Gastrocnemius medialis (tissue), 4 donors: ENCODE data around the gene GPC6. TPM values are rescaled to one million over a fixed set of nuclear protein-coding genes. Genes with fewer than 3 reads are reported as not detected.
A peak's percentile ranks its signal among the peaks of the same experiment; 100 is the strongest.

Source experiments
- ATAC-seq, 2 donors: fragments of 150-250 bp; one replicate each; pipeline ENCODE4 v1.9.1; 2016
- DNase-seq, 2 donors: peaks; one replicate each; pipeline ENCODE4 v3.0.0-alpha.2; 2019
- H3K27ac ChIP-seq, 4 donors: fragments of 200-600 bp; sonication (generic); 1 replicate in 1 of 4; 2 replicates in 3 of 4; pipeline ENCODE4 v1.5.1; 2016 to 2018; ENCODE audit warnings: mild to moderate bottlenecking in 2 of 4, moderate library complexity in 1 of 4
- H3K27me3 ChIP-seq, 3 donors: fragments of 200-600 bp; sonication (generic) in 2 of 3; 1 replicate in 1 of 3; 2 replicates in 2 of 3; pipeline versions ENCODE4 v1.5.1 to v1.6.0; 2016 to 2019; ENCODE audit warnings: mild to moderate bottlenecking in 1 of 3, moderate library complexity in 1 of 3
- H3K36me3 ChIP-seq, 2 donors: fragments of 200-600 bp; sonication (generic) in 1 of 2; one replicate each; pipeline ENCODE4 v1.5.1; 2017 to 2018
- H3K4me1 ChIP-seq, 2 donors: fragments of 200-600 bp; sonication (generic) in 1 of 2; one replicate each; pipeline ENCODE4 v1.5.1; 2016 to 2017; ENCODE audit warnings: mild to moderate bottlenecking in 2 of 2
- H3K4me3 ChIP-seq, 4 donors: fragments of 200-600 bp; sonication (generic) in 3 of 4; 1 replicate in 1 of 4; 2 replicates in 3 of 4; pipeline ENCODE4 v1.5.1; 2016 to 2019; ENCODE audit warnings: mild to moderate bottlenecking in 2 of 4
- H3K9me3 ChIP-seq, 3 donors: fragments of 200-600 bp; sonication (generic) in 2 of 3; 1 replicate in 1 of 3; 2 replicates in 2 of 3; pipeline ENCODE4 v1.5.1; 2016 to 2019
- CTCF ChIP-seq, 5 experiments: fragments of 450-650 bp in 3 of 5; fragments of 200-600 bp in 2 of 5; sonication (generic) in 2 of 5; IDR thresholded peaks in 4 of 5; conservative IDR thresholded peaks in 1 of 5; 1 replicate in 4 of 5; 2 replicates in 1 of 5; pipeline ENCODE4 v1.5.1; 2016 to 2019; ENCODE audit warnings: antibody characterized with exemption in 5 of 5, mild to moderate bottlenecking in 3 of 5, moderate library complexity in 3 of 5
- POLR2A ChIP-seq, 2 donors: fragments of 450-650 bp; IDR thresholded peaks; one replicate each; pipeline ENCODE4 v1.6.1; 2017; ENCODE audit warnings: antibody characterized with exemption in 2 of 2, mild to moderate bottlenecking in 2 of 2, moderate library complexity in 2 of 2
- in situ Hi-C, 4 donors: fragments of 200-750 bp; cut with MboI; loops; one replicate each; pipeline versions ENCODE4 v1.15.0 to v1.8.0; 2017; ENCODE audit warnings: low sequenced_read_pairs in 4 of 4
- intact Hi-C: fragments of 100-400 bp; cut with DNase I; formaldehyde crosslinking; loops from one replicate; pipeline ENCODE4 v1.15.1; 2023; ENCODE audit warnings: low total_unique reads
- total RNA-seq, 4 donors: library from RNA; depleted of rRNA; stranded (reverse); fragments of >200 nt; gene quantifications; one replicate each; pipeline versions ENCODE4 v1.1.0 to v1.2.3, GENCODE V29; 2016

The GPC6 gene
- total RNA-seq, 4 donors from 2014 or later = 0.47 to 0.88 (median 0.59) TPM

- Histone ChIP-seq H3K27me3 (no peaks in the 10 kb centered on the region), H3K27ac (no peak overlapping the region), H3K4me1 (no peaks in the 10 kb centered on the region), H3K9me3 (no peaks in the 10 kb centered on the region), H3K4me3 (no peak overlapping the region), H3K36me3 (no peaks in the 10 kb centered on the region)
- ATAC-seq = peak; percentile 65 to 76
- intact Hi-C loops (no loop called here), in situ Hi-C loops (loop anchor here in 1 of 4 donors (25.0 kb wide), 1 partner anchor 1125 kb away; the partner anchor contains the start of gene GPC6)
- TF ChIP-seq POLR2A (IDR thresholded peaks at IDR 0.05) (no peak), CTCF (IDR thresholded peaks at IDR 0.05 in 4 of 5, conservative IDR thresholded peaks at IDR 0.05 in 1 of 5) (peak; percentile 59 to 77 (median 68))
- peak in 1 of 2 donors; percentile 30 for DNase-seq
These were observed 1135.9 kb downstream of the GPC6 start for GRCh38 chr13:94362411-94362909.

GRCh38 chr13:94366677-94367076 is 1140.1 kb downstream of the GPC6 start:
- Histone ChIP-seq H3K4me3 (no peak overlapping the region), H3K27me3 (no peaks in the 10 kb centered on the region), H3K9me3 (no peaks in the 10 kb centered on the region), H3K27ac (no peak overlapping the region), H3K36me3 (no peaks in the 10 kb centered on the region), H3K4me1 (no peaks in the 10 kb centered on the region)
- in situ Hi-C loops (loop anchor here in 1 of 4 donors (25.0 kb wide), 1 partner anchor 1129 kb away; the partner anchor contains the start of gene GPC6), intact Hi-C loops (no loop called here)
- TF ChIP-seq CTCF (IDR thresholded peaks at IDR 0.05 in 4 of 5, conservative IDR thresholded peaks at IDR 0.05 in 1 of 5) = no peak
- no peak for TF ChIP-seq POLR2A (IDR thresholded peaks at IDR 0.05)
- DNase-seq (no peak), ATAC-seq (no peak)

GRCh38 chr13:94369972-94370436 is 1143.4 kb downstream of the GPC6 start:
- in situ Hi-C loops = loop anchor here in 1 of 4 donors (25.0 kb wide), 1 partner anchor 1133 kb away; the partner anchor contains the start of gene GPC6
- ATAC-seq = peak in 1 of 2 donors; percentile 62

GRCh38 chr13:94371855-94372254 is 1145.2 kb downstream of the GPC6 start:
- ATAC-seq = no peak
- in situ Hi-C loops = loop anchor here in 1 of 4 donors (25.0 kb wide), 1 partner anchor 1135 kb away; the partner anchor contains the start of gene GPC6
- H3K27ac ChIP-seq = no peak overlapping the region
- no peaks in the 10 kb centered on the region for H3K36me3 ChIP-seq
- intact Hi-C loops = no loop called here
- no peak overlapping the region for H3K4me3 ChIP-seq
- no peak for TF ChIP-seq CTCF (IDR thresholded peaks at IDR 0.05 in 4 of 5, conservative IDR thresholded peaks at IDR 0.05 in 1 of 5)
- no peak for TF ChIP-seq POLR2A (IDR thresholded peaks at IDR 0.05)
- H3K27me3 ChIP-seq = no peaks in the 10 kb centered on the region
- H3K9me3 ChIP-seq = no peaks in the 10 kb centered on the region
- H3K4me1 ChIP-seq = no peaks in the 10 kb centered on the region
- DNase-seq = no peak

More at GRCh38 chr13:94369972-94370436, 1143.4 kb downstream of the GPC6 start:
- no peaks in the 10 kb centered on the region for H3K36me3 ChIP-seq
- peak; percentile 4 to 18 for DNase-seq
- intact Hi-C loops = no loop called here
- no peaks in the 10 kb centered on the region for H3K9me3 ChIP-seq
- no peaks in the 10 kb centered on the region for H3K4me1 ChIP-seq
- no peaks in the 10 kb centered on the region for H3K27me3 ChIP-seq
- TF ChIP-seq CTCF (IDR thresholded peaks at IDR 0.05 in 4 of 5, conservative IDR thresholded peaks at IDR 0.05 in 1 of 5) (no peak), POLR2A (IDR thresholded peaks at IDR 0.05) (no peak)
- H3K27ac ChIP-seq = no peak overlapping the region
- no peak overlapping the region for H3K4me3 ChIP-seq
